ENCODE results near the gene RBMS3.

The RBMS3 gene

GRCh38 chr3:29922992-29923746, 642.3 kb downstream of the RBMS3 start:
- FAIRE-seq, result no peak

DNA sequence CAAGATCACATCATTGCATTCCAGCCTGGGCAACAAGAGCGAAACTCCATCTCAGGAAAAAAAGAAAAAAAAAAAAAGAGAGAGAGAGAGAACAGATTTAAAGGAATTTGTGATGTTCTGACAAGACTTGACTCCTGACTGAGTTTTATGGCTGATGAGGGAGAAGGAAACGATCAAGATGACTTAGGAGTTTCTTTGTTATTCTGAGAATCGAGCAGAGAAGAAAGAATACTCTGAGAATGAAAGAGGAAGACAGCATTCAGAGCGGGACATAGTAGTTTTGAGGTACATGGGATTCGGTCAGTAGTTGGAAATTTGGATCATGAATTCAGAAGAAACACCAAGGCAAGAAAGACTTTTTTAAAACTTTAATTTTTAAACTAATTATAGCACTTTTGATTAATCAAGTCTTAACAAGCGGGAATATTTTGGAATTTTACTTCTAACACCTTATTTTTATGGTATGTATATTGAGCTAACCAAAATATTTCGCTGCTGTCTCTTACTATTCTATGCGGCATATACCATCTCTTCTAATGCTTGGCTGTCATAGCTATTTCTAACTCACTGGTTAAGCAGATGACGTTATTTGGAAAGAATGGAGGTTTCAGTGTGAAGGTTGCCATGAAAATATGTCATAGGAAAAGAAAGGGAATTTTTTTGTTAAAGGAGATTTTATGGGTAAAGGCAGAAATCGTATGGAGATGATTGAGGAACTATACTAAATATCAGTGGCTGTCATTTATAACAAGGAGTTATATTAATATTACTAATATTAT, 644.1 kb downstream of the RBMS3 start:
- FAIRE-seq, result no peak

DNA sequence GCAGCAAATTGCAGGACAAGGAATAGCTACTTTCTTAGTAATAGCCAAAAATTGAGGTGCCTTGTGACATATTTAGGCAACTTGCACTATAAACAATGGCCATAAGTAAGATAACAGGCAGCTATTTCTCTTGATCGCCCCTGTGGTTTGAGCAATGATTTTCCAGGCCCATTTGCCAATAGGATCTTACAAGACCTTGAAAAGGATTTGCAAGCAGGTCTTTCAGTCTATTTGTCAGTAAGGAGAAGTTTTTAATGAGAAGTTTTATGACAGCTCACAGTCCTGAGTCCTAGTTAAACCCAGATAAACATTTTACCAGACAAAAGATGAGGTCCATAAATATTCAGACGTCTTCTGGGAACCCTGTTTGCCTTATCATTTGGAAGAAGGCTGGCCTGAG, 645.5 kb downstream of the RBMS3 start:
- no peak for FAIRE-seq

- FAIRE-seq, result no peak
Measured at GRCh38 chr3:29932696-29933325, 651.9 kb downstream of the RBMS3 start.

- FAIRE-seq, result no peak
Measured at GRCh38 chr3:29933802-29934490, 653.1 kb downstream of the RBMS3 start.

DNA sequence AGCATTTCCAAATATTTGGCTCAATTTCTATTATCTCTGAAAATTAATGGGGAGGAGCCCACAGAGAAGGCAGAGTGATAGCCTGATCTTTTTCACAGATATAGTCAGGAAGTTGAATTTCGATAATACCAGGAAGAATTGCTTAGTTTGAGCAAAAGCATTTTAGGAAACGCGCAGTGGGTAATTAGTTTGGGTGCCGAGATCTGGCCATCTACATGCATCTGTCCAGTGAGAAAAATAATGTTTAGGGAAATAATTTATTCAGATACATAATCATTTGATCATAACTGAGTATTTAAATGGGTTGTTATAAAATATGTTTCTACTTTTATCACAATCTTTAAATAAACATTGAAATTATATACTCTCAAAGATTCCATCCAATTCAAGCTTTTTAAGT, 653.9 kb downstream of the RBMS3 start:
- no peak for FAIRE-seq

- FAIRE-seq, result no peak
Measured at GRCh38 chr3:29936054-29936453, 655.2 kb downstream of the RBMS3 start.

GRCh38 chr3:29936766-29937165, 655.9 kb downstream of the RBMS3 start:
- no peak for FAIRE-seq

- FAIRE-seq, result no peak
Measured at GRCh38 chr3:29937185-29937584, 656.3 kb downstream of the RBMS3 start.

- FAIRE-seq, result no peak
Measured at GRCh38 chr3:29940759-29941323, 660.0 kb downstream of the RBMS3 start.

DNA sequence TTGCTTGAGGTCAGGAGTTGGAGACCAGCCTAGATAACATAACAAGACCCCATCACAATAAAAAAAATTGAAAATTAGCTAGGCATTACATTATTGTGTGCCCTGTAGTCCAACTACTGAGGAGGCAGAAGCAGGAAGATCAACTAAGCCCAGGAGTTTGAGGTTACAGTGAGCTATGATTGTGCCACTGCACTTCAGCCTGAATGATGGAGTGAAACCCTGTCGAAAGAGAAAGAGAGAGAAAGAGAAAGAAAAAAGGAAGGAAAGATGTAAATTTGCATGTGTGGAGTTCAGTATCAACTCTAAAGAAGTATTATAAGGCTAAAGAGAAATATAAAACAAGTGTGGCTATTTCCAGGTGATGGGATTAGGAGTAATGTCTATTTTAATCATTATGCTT, 661.4 kb downstream of the RBMS3 start:
- no peak for FAIRE-seq

- FAIRE-seq, result no peak
Measured at GRCh38 chr3:29949131-29949530, 668.3 kb downstream of the RBMS3 start.

- FAIRE-seq, result no peak
Measured at GRCh38 chr3:29949940-29950616, 669.2 kb downstream of the RBMS3 start.

DNA sequence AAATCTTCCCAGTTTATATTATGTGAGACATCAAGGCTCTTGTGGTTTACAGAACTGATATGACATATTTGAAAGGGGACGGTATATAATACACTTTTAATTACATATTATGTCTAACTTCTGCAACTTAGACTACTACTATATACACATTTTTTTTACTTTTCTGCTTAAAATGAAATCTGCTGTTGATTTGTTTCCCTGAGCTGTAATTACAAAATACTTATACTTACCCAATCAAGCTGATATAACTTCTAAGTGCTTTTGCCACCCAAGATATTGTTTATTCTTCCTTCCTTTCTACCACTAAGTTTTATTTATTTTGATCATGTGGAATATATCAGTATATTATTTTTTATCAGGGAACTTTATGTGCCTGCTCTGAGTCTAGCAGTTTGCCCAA, 671.6 kb downstream of the RBMS3 start:
- no peak for FAIRE-seq

GRCh38 chr3:29955413-29955812, 674.5 kb downstream of the RBMS3 start:
- no peak for FAIRE-seq

- FAIRE-seq, result no peak
Measured at GRCh38 chr3:29958816-29959215, 677.9 kb downstream of the RBMS3 start.

DNA sequence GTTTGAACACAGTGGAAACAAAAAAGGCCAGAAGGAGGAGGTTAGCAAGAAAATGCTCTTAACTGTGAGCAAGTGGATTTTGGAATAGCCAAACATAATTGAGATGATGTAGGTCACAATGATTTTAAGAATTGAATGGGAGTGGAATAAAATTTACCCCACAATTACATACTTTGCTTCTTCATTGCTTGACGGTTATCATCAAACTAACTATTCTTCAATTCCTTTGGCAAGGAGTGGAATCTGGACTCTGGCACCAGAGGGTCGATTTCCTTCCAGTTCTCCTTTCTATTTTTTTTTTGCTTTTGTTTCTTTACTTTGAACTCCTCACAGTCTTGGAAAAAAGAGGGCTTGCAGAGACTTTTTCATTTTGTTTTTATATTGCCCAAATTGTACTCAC, 691.0 kb downstream of the RBMS3 start:
- no peak for FAIRE-seq

- FAIRE-seq, result no peak
Measured at GRCh38 chr3:29972320-29972993, 691.6 kb downstream of the RBMS3 start.

DNA sequence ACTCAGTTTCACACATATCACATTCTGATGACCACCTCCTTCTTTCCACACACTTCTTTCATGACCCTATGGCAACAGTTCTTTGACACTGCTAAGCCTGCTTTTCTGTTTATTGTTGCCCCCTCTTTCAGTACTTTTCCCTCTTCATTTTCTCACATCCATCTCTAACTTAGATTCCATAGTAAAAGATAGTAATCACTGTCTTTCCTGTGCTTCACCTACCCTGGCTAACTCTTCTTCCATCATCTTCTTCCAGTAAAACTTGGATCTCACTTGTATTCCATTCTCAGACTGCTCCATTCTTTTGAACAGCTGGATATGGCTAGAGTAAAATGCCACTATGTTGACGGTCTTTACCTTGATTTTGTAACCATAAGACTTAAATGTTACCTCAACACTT, 692.9 kb downstream of the RBMS3 start:
- no peak for FAIRE-seq

DNA sequence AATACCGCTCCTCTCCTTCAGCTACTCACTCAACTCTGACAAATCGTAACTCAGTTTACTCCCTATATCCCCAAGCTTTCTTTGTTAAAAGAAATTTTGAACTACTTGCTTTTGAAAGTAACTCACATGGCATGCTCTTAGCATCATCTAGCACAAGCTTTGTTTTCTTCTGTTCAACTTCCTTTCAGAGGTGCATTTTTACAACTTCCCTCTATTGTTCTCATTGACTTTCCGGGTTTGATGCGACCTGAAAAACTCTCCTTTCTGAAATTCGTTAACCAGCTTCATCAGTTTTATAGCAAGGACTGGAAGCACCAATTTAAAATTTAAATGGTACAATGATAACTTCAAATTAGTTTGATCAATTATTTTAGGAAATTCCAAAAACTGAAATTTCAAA, 696.0 kb downstream of the RBMS3 start:
- no peak for FAIRE-seq

DNA sequence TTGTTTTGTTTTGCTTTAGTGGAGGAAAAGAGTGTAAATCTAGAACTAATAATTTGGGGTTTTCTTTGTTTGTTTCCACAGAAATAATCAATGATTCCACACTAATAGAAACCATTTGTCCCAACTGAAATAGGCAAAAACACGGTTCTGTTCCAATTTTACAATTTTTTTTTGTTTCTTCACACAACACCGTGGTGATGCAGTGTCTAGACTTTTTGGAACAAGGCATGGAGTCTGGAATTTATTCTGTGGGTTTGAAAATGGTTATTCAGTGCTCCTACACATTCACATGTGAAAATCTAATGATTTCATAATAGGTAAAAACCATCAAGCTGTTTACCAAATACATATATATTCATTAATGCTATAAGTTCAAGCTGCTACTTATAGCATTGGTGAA, 696.5 kb downstream of the RBMS3 start:
- no peak for FAIRE-seq

GRCh38 chr3:29978036-29978435, 697.2 kb downstream of the RBMS3 start:
- no peak for FAIRE-seq
